ENCODE measurements around the gene KCTD18.

Gene KCTD18

GRCh38 chr2:200452377-200452776, 57.5 kb downstream of the KCTD18 start:
- no peak for DNase-seq (ENCODE audit: low spot score)

GRCh38 chr2:200451511-200451910, 58.4 kb downstream of the KCTD18 start:
- Histone ChIP-seq H3K27ac (no peak overlapping the region), H3K4me3 (no peak overlapping the region)
- TF ChIP-seq CTCF (IDR thresholded peaks at IDR 0.05) = no peak
- no peak for DNase-seq (ENCODE audit: low spot score)

More at GRCh38 chr2:200452377-200452776, 57.5 kb downstream of the KCTD18 start:
- no peak for TF ChIP-seq CTCF (IDR thresholded peaks at IDR 0.05)
- H3K27ac ChIP-seq = no peak overlapping the region
- H3K4me3 ChIP-seq = no peak overlapping the region

DNA sequence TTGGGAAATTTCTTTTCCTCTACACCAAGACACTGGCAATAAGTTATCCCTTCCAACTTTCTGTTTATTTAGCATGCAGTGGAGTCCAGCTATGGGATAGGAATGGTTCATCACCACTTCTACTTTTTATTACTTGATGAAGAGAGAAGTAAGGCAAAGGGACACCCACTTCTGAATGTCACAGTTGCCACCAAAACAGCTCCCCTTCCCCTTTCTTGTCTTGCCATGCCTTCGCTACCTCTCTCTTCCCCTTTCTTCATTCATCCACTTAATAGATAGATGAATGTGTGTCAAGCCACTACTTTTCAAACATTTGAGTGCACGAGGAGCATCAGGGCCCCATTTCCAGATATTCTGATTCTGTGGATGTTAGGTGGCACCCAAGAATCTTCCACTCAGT, 59.6 kb downstream of the KCTD18 start:
- no peak for TF ChIP-seq CTCF (IDR thresholded peaks at IDR 0.05)
- Histone ChIP-seq H3K27ac (no peak overlapping the region), H3K4me3 (no peak overlapping the region)
- no peak for DNase-seq (ENCODE audit: low spot score)

GRCh38 chr2:200449149-200449548, 60.7 kb downstream of the KCTD18 start:
- no peak for DNase-seq (ENCODE audit: low spot score)

GRCh38 chr2:200448455-200448854, 61.4 kb downstream of the KCTD18 start:
- no peak overlapping the region for H3K27ac ChIP-seq
- DNase-seq (ENCODE audit: low spot score) = no peak
- H3K4me3 ChIP-seq = no peak overlapping the region
- TF ChIP-seq CTCF (IDR thresholded peaks at IDR 0.05) = no peak

More at GRCh38 chr2:200449149-200449548, 60.7 kb downstream of the KCTD18 start:
- no peak overlapping the region for H3K4me3 ChIP-seq
- TF ChIP-seq CTCF (IDR thresholded peaks at IDR 0.05) = no peak
- no peak overlapping the region for H3K27ac ChIP-seq

GRCh38 chr2:200447139-200447855, 62.6 kb downstream of the KCTD18 start:
- Histone ChIP-seq H3K4me3 (no peak overlapping the region), H3K27ac (no peak overlapping the region)
- no peak for DNase-seq (ENCODE audit: low spot score)
- no peak for TF ChIP-seq CTCF (IDR thresholded peaks at IDR 0.05)

DNA sequence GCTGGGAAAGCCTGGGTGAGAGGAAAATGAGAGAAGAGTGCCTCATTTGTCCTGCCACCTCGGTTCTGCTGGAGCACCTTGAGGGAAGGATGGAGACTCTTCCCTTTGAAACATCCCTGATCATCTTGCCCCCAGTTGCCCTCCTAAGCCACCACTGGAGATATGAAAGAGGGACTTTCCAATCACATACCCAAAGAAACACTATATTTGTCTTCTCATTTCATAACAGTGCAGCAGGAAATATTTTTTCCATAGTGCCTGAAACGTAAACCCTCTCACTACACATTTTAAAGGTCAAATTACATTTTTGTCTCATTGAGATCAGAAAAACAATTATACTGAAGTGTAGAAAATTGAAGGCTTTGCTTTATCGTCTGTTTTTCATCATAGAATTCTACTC, 63.3 kb downstream of the KCTD18 start:
- no peak for DNase-seq (ENCODE audit: low spot score)
- H3K27ac ChIP-seq = no peak overlapping the region
- no peak for TF ChIP-seq CTCF (IDR thresholded peaks at IDR 0.05)
- H3K4me3 ChIP-seq = no peak overlapping the region

Measured in coronary artery (tissue), 2 donors.